WERI-Rb-1 (cell line): ENCODE measurements around the gene GRK1.
A peak's percentile ranks its signal among the peaks of the same experiment; 100 is the strongest.

Source experiments
- DNase-seq: peaks from one replicate; pipeline ENCODE4 v3.0.0-alpha.2; 2020
- H3K27ac ChIP-seq: fragments of 250-450 bp; sonication (Bioruptor Pico); 2 replicates; pipeline ENCODE4 v1.5.1; 2020; ENCODE audit warnings: mild to moderate bottlenecking, moderate library complexity
- H3K27me3 ChIP-seq: fragments of 250-450 bp; sonication (Bioruptor Pico); 2 replicates; pipeline ENCODE4 v1.5.1; 2021; ENCODE audit warnings: mild to moderate bottlenecking, low read depth, moderate library complexity; ENCODE audit not compliant: insufficient read depth, severe bottlenecking
- H3K36me3 ChIP-seq: fragments of 250-450 bp; sonication (Bioruptor Pico); 2 replicates; pipeline ENCODE4 v1.5.1; 2020; ENCODE audit warnings: mild to moderate bottlenecking, moderate library complexity
- H3K4me3 ChIP-seq: 2 replicates; pipeline ENCODE4 v1.5.1; 2011; ENCODE audit warnings: low read depth, mild to moderate bottlenecking, control low read depth, low read length
- H3K9me3 ChIP-seq: fragments of 250-450 bp; sonication (Bioruptor Pico); 2 replicates; pipeline ENCODE4 v1.5.1; 2021; ENCODE audit warnings: mild to moderate bottlenecking, moderate library complexity; ENCODE audit not compliant: severe bottlenecking
- CTCF ChIP-seq: IDR thresholded peaks from 2 replicates; pipeline ENCODE4 v1.5.1; 2011; ENCODE audit warnings: low read depth, mild to moderate bottlenecking, control low read depth, inconsistent platforms, low read length

Gene GRK1

GRCh38 chr13:113735194-113735593 lies 68.2 kb downstream of the GRK1 start:
- TF ChIP-seq CTCF, result no peak
- Histone ChIP-seq H3K27ac (no peak overlapping the region), H3K9me3 (peaks cover 14% of the 10 kb centered on the region), H3K4me3 (no peak overlapping the region), H3K36me3 (peaks cover 43% of the 10 kb centered on the region), H3K27me3 (peaks cover 1% of the 10 kb centered on the region)
- DNase-seq, result no peak

- Histone ChIP-seq H3K9me3 (peaks cover 14% of the 10 kb centered on the region), H3K36me3 (peaks cover 43% of the 10 kb centered on the region), H3K27me3 (peaks cover 6% of the 10 kb centered on the region), H3K27ac (no peak overlapping the region), H3K4me3 (no peak overlapping the region)
- DNase-seq, result no peak
- no peak for TF ChIP-seq CTCF
Measured at GRCh38 chr13:113735750-113736149, 68.7 kb downstream of the GRK1 start.

GRCh38 chr13:113736258-113736731 lies 69.3 kb downstream of the GRK1 start:
- Histone ChIP-seq H3K4me3 (no peak overlapping the region), H3K27me3 (peaks cover 8% of the 10 kb centered on the region), H3K27ac (no peak overlapping the region), H3K36me3 (peaks cover 43% of the 10 kb centered on the region), H3K9me3 (peaks cover 14% of the 10 kb centered on the region)
- TF ChIP-seq CTCF, result no peak
- DNase-seq, result no peak

DNA sequence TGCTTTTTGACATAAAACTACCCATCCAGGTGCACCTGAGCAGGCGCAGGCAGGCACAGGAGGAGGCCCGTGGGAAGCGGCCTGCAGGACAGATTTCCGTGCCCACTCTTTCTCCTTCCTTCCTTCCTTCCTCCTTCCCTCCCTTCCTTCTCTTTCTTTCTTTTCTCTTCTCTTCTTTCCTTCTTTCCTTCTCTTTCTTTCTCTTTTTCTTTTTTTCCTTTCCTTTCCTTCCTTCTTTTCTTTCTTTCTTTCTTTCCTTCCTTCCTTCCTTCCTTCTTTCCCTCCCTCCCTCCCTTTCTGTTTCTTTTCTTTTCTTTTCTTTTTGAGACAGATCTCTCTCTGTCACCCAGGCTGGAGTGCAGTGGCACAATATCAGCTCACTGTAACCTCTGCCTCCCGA lies 70.8 kb downstream of the GRK1 start:
- Histone ChIP-seq H3K4me3 (no peak overlapping the region), H3K9me3 (peaks cover 14% of the 10 kb centered on the region), H3K27me3 (peaks cover 22% of the 10 kb centered on the region), H3K27ac (no peak overlapping the region), H3K36me3 (peaks cover 32% of the 10 kb centered on the region)
- no peak for TF ChIP-seq CTCF
- DNase-seq, result no peak

DNA sequence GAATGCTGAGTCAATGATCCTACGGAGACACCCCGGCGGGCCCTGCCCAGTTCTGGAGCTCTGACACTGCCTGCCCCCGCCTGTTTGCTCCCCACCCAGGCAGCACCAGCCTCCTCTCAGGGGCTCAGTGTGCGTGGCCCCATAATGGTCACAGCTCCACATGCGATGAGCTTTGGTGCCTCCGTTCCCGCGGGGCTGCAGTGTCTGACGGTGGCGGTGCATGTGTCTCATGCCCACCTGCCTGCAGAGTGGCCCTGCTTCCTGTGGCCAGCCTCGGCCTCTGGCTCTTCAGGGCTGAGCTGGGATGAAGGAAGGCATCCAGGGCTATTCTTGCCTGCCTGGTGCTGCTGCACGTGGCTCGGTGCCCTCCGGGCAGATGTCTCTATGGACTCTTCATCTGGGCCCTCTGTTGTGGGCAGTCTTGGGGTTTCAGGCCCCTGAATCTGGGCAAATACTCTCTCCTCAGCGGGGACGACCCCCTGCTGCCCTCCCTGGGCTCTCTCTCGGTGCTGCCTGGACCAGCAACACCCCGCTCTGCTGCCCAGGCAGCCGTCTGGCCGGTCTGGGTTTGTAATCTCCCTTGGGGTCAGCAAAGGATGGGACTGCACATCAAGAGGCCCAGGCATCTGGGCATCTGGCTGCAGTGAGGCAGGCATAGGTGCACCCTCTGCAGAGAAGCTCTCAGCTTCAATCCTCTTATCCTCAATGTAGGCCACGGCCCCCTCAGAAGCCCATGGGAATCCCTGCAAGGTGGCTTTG lies 72.7 kb downstream of the GRK1 start:
- peak overlapping the region; percentile 0; the same call in 1 of the 2 replicates for H3K27ac ChIP-seq
- H3K4me3 ChIP-seq, result no peak overlapping the region
- no peaks in the 10 kb centered on the region for H3K9me3 ChIP-seq
- peaks cover 17% of the 10 kb centered on the region for H3K36me3 ChIP-seq
- peak; percentile 91 for DNase-seq
- TF ChIP-seq CTCF, result no peak
- peaks cover 38% of the 10 kb centered on the region for H3K27me3 ChIP-seq

DNA sequence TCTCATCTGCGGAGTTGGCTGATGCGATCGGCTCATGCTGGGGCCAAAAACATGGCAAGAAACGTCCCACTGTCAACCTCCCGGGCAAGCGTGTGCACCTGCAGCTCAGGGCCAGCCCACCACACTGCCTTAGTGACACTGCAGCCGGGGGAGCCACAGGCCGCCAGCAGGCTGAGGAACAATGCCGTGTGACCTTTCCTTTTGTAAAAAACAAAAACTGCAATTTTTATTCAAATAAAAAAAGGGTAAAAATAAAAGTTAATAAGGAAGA lies 73.2 kb downstream of the GRK1 start:
- DNase-seq, result no peak
- peaks cover 41% of the 10 kb centered on the region for H3K27me3 ChIP-seq

More for the DNA sequence above, 73.2 kb downstream of the GRK1 start:
- H3K9me3 ChIP-seq, result no peaks in the 10 kb centered on the region
- H3K27ac ChIP-seq, result no peak overlapping the region
- no peak for TF ChIP-seq CTCF
- H3K4me3 ChIP-seq, result no peak overlapping the region
- H3K36me3 ChIP-seq, result peaks cover 12% of the 10 kb centered on the region
